WI38 (cell line): ENCODE data around the gene MFRP.

Experiments used
- H3K4me3 ChIP-seq: 2 replicates; pipeline ENCODE4 v1.5.1; 2011; ENCODE audit warnings: low read depth, mild to moderate bottlenecking, control low read depth, low read length
- CTCF ChIP-seq: IDR thresholded peaks from 2 replicates; pipeline ENCODE4 v1.5.1; 2012; ENCODE audit warnings: low read depth, mild to moderate bottlenecking, control low read depth, low read length

Gene MFRP

DNA sequence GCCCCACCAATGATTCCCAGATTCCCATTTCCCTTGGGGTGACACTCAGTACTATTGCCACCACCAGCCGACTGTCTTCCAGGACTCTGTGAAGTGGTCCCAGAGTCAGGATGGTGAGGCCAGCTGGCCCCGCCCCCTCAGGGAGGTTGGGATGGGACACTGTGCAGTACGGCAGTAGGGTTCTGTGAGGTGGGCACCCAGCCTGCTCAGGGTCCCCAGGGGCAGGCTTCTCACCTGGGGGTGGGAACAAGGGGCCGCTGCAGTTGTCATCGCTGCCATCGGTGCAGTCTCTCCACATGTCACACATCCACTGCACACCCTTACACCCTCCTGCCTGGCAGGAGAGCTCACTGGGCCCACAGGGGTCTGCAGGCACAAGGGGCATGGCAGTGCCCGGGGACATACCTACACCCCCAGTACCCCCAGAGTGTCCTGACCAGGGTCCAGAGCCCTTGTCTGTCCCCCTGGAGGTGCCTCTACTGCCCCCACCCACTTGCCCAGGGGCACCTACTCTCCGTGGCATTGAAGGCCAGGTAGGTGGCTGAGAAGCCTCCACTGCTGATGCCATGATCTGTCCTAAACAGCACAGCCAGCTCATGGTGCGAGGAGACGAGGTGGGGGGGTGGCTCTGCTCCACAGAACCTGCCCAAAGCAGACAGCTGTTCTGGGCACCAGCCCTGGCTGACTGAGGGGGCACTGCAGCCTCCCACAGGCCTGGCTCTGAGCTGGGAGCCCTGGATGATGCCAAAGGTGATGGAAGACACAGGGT lies 4.0 kb downstream of the MFRP start:
- no peak for TF ChIP-seq CTCF

DNA sequence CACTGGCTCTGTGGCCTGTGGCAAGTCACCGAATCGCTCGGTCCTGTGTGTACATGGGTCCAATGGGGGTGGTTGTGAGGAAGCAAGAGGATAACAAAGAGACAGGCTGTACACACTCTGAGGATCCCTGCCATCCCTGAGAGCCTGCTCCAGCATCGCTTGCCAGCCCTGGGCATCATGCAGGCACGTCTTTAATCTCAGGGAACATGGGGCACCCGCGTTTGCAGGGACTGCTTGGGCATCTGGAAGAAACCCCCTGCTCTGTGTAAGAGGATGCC lies 4.5 kb downstream of the MFRP start:
- H3K4me3 ChIP-seq, result no peak overlapping the region
- TF ChIP-seq CTCF, result no peak

More for the DNA sequence above, 4.0 kb downstream of the MFRP start:
- H3K4me3 ChIP-seq, result no peak overlapping the region

DNA sequence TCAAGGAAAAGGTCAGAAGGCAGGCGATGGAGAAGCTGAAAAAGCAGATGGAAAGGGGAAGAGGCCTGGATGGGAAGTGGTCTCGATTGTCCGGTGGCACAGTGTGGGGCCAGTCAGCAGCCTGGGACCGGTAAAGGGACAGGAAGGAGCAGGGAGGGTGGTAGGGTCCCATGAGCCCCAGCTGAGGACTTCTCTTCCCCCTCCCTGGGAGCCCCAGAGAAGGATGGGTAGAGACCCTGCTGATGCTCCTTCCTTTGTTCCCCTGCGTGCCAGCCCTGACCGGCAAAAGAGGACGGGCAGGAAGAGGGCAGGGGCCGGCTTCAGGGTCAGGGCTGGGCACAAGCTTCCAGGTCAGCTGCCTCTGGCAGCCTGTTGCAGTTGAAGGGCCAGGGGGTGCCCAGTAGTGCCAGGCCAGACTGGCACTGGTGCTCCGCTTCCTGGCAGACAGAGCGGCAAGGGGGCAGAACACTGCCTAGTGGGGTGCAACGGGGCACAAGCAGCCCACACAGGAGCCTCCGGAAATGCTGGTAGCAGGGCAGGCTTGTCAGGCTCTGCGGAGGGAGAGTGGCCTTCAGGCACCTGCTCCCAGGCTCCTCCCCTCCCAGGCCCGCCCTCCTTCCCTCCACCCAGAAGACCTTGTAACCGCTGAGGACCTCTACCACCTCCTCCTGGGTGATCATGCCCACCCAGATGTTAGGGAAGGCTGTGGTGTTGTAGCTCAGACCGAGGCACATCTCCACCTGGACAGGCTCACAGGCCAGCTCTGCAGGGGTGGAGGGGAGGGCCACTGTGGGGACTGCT lies 5.1 kb downstream of the MFRP start:
- H3K4me3 ChIP-seq, result peak overlapping the region; percentile 64
- no peak for TF ChIP-seq CTCF

DNA sequence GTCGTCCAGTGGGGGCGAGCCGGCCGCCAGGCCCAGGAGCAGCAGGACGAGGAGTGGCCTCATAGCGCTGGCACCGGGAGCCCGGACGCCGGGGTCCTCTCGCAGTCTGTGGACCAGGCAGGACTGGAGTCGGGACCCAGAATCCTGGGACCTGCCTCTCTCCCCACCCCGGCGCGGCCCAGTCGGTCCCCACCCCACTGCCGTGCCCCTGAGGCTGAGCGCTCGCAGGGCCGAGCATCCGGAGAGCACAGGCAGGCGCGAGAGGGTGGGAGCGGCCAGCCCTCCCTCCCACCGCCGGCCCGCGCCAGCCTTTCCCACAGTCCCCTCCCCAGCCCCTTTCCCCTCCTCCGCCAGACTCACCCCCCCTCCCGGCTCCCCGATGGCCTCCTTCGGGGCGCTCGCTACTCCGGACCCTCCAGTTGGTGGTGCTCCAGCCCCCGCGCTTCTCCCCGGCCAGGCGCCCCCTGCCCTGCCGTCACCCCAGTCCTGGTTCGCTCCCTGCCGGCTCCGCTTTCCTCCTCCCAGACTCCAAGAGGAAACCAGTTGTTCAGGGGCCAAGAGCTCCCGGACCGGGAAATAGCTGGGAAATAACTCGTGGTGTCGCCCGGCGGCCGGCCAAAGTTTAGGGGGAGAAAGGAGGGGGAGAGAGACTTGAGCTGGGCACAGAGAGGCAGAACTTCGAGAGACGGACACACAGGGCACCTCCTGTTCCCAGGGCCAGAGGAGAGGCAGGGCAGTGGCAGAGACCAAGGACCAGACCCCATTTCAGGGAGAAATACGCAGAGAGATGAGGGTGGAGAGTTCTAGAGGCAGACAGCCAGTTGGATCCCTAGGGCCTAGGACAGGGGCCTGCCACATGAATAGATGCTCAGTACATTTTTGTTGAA lies 5.9 kb downstream of the MFRP start, which contains the start of gene C1QTNF5:
C1QTNF5 (minus strand) TSS at position 549 of the 887 bp plus-strand sequence; CDS start at position 63, 486 bp downstream.
- TF ChIP-seq CTCF, result no peak
- H3K4me3 ChIP-seq, result peak within 1 kb of the TSS; percentile 64

DNA sequence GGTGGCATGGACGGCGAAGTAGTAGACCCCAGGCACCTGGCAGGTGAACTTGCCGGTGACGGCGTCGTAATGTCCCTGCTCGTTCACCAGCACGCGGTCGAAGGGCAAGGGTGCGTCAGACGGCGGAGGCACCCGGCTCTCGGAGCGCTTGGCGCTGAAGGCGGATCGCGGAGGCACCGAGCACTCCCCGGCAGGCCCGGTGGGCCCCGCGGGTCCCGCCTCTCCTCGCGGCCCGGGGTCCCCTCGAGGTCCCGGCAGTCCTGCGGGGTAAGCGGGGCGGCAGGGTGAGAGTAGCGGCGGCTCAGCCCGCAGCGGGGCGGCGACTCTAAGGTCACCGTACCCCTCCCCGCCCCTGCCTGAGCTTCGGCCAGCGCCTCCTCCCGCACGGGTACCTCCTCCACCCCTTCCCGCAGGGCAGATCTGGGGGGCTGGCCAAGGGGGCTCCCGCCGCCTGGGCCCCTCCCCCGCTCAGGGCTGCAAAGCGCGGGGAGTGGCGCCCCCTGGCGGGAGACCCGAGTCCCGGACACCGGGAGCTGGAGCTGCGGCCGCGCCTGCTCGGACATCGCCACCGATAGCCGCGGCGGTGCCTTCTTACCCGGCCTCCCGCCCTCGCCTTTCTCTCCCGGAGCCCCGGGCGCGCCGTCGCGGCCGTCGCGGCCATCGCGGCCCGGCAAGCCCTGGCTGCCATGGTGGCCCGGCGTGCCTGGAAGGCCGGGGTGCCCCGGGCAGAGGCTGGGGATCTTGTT lies 6.7 kb downstream of the MFRP start:
- peak; percentile 83 for TF ChIP-seq CTCF
- peak overlapping the region; percentile 64 for H3K4me3 ChIP-seq

DNA sequence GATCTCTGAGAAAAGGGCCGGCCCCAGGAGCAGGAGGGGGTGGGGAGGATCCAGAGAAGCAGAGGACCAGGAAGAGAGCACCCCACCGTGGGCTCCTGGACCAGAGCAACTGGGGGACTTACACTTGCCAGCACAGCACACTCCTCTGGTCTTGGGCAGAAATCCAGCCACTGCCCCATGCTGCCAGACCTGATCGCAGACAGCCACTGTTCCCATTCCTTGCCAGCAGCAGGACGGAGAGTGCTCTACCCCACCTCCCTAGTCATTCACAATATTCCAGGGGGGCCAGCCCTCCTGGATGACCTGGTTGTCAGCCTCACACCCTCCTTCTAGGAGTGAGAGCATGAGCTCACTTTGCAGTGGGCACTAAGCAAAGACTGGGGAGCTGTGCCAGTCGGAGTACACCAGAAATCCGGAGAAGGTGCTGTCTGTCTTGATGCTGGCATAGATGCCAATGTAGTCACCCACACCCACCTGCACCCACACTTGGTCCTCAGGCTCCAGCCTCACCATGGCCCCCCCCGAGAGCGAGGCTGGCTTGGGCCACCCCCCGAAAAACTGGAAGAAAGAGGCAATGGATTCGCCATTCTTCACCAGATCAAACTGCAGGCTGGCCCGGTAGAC lies 7.4 kb downstream of the MFRP start:
- H3K4me3 ChIP-seq, result peak overlapping the region; percentile 64
- TF ChIP-seq CTCF, result no peak
